Measurements from ENCODE around the gene METTL16.

GRCh38 chr17:2393174-2393953, 118.3 kb downstream of the METTL16 start:
- TF ChIP-seq CTCF (IDR thresholded peaks at IDR 0.05) (no peak), POLR2A (IDR thresholded peaks at IDR 0.05) (peak in 2 of 4 donors; percentile 81 to 85), POLR2AphosphoS5 (IDR thresholded peaks at IDR 0.05) (peak in 1 of 2 donors; percentile 52)
